Activated CD4-positive, alpha-beta T cell treated with anti-CD3 and anti-CD28 coated beads for 4 hours (primary cell): Measurements from ENCODE around the gene MRPS22.
"Not testable (repeated sequence)": the region's sequence is repeated elsewhere in the genome, so short reads cannot be mapped to it uniquely, and the experiment has no call there.

Experiments
- DNase-seq, 2 donors: peaks; one replicate each; pipeline ENCODE4 v3.0.0-alpha.2; 2020

The MRPS22 gene

GRCh38 chr3:139312959-139313358 is 30.9 kb upstream of the MRPS22 start:
- no peak for DNase-seq

- DNase-seq = no peak
Observed at GRCh38 chr3:139313921-139314320, 29.9 kb upstream of the MRPS22 start.

- no peak for DNase-seq
Observed at GRCh38 chr3:139317215-139317614, 26.6 kb upstream of the MRPS22 start.

DNA sequence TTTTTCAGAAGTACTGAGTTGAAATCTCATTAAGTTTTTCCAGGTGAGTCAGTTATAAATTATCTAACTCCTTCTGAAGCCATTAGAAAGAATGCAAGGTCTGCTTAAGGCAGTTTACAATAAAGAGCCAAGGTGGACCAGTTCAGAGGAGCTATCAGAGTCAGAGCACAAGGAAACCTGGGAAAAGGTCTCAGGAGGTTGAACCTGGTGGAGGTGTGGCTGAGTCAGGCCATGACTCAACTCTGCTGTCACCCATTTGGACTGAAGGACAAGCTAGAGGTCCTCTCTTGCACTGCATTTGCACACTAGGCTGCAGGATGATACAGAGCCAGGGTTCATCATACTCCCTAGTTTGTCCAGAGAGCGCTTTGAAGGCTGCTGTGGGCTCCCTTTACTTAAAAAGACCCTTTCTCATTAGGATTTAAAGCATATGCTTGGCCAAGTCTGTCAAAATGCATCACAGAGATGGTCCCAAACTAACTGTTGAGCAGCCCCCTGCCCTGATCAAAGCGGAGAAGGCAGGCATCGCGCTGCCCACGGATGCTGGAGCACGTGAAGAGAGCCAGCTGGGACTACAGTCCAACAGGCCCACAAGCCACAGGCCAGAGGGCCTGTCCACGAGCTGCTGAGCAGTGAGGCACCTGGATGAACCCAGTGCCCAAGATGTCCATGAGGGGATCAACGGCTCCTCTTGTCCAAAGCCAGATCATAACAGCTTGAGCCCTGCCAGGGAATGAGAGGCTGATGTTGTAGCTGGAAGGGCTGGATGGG is 26.0 kb upstream of the MRPS22 start:
- DNase-seq = no peak

DNA sequence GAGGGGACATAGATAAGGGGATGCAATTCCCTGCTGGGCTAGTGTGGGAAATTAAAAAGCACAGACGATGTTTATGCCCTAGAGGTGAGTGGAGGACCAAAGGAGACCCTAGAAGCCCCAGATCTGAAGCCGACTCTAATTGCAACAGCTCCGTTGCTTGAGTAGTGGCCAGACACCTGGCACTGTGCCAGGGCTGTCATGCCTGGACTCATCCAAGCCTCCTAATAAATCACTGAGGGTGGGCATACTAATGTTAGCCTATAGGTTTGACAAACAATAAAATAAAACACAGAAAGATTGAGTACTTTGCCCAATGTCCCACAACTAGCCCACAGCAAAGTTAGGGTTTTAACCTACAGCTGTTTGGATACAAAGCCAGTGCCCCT is 25.4 kb upstream of the MRPS22 start:
- no peak for DNase-seq

DNA sequence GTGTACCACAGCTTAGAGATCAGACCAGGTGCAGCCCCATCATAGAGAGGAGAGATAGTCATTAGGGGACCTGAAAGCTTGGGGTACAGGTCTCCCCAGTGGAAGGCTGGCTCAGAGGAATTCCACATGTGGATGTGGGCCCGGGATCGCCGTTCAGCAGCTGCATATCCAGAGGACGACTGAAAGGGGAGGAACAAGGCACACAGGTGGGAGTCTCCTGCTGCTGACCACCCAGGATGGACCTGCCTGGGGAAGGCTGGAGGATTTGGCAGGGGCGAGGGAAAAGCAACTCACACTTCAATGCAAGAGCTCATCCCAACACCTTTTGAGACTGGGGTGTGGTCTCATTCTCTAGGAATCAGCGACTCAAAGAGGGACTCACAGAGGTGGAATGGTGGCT is 25.0 kb upstream of the MRPS22 start:
- no peak for DNase-seq

DNA sequence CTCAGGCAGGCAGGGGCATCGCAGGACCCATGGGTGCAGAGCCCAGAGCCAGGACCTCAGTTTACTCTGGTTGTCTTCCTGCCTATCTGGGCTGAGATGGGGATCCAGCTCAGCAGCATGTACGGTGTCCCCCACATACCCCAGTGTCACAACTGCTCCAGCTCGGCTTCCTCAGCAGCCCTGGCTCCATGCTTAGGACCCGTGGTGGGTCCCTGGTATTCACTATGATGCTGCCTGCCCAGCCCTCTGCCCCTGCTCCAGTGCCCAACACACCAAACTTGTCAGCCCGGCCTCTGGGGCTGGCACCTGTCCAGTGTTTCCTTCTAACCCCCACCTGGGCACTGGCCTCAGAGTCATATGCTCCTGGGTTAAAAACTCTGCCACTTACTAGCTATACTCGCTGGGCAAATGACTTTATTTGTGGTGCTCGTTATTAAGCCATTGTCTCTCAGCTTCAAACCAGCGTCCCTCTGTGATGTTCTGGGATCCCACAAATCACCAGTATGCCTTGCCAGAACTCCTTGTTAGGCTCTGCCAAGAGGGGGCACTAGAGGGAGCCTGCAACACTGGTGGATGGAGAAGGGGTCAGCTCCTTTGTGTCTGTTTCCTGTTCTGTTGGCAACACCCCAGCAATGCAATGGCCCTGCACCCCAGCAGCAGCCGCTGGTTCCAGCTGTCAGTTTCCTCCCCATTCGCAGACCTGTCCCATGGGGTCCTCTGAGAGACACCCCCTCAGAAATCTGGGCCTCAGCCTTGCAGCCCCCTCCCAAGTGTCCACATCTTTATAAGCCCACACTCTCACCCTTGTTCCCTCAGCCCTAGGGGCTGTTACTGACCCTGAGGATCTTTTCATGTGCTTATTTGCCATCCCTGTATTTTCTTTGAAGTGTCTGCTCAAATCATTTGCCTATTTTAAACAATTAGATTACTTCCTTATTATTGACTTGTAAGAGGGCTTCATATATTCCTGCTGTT is 24.1 kb upstream of the MRPS22 start:
- DNase-seq = no peak

DNA sequence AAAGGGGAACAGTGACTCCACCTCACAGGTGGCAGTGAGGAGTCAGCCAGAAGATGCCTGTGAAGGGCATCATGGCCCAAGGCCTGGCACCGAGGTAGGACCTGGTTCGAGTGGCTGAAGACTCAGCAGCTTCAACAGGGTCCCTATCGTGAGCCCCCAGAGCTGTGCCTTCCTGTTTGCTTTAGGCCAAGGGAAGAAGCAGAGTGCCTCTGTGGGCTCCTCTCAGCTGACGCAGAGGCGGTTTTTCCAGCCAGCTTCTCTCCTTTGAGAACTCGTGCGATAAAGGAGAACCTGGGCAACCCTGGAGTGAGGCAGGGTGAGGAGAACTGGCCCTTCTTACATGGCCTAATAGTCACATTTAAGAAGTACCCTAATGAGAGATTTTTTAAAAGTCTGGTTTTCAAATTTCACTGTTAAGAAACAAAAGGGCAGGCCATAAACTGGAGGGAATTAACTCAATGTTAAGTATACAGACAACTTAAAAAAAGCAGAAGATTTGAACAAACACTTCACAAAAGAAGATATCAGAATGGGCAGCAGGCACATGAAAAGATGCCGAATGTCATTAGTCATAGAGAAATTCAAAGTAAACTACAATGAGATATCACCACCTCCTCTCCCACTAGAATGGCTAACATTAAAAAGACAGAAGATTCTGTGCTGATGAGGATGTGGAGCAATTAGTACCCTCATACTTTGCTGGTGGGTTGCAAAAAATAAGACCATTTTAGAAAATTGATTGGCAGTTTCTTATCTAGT is 23.1 kb upstream of the MRPS22 start:
- DNase-seq = no peak

- DNase-seq = no peak
Observed at GRCh38 chr3:139322346-139322745, 21.5 kb upstream of the MRPS22 start.

DNA sequence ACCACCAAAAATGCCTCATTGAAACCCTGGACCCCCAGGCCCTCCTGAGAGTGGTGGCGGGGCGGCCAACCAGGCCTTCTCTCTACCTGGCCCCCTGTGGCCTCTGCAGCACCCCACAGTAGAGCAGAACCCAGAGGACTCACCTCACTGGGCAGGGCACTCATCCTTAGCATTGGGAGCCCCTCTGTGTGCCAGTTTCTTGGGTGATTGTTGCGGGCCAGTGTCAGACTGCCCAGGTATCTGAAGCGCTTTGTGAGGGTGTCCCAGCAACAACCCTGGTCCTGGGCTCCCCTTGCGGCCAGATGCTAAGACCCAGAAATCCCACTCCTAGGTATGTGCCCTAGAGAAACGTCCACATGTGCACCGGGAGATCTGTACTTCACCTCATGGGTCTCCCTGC is 20.7 kb upstream of the MRPS22 start:
- DNase-seq = no peak

GRCh38 chr3:139324456-139324855 is 19.4 kb upstream of the MRPS22 start:
- DNase-seq = no peak

GRCh38 chr3:139325551-139325950 is 18.3 kb upstream of the MRPS22 start:
- no peak for DNase-seq

GRCh38 chr3:139326131-139326530 is 17.7 kb upstream of the MRPS22 start:
- DNase-seq = no peak

GRCh38 chr3:139326707-139327106 is 17.1 kb upstream of the MRPS22 start:
- DNase-seq = no peak

GRCh38 chr3:139327231-139327630 is 16.6 kb upstream of the MRPS22 start:
- no peak for DNase-seq

DNA sequence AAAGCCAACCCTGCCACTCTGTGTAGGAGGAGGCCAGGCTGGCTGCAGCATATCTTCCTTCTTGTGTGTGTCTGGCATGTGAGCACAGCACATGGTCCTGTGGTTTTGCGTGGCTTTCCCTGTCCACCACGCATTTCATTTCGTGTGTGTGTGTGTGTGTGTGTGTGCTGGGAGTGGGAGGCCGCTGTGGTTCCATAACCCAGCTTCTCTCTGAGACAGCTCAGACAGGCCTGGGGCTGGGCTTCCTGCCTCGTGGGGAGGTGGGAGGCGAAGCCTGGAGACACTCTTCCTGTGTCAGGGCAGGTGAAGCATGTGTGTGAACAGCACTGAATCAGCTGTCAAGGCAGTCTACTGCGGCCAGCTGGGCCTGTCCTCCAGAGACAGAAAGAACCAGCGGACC is 16.0 kb upstream of the MRPS22 start:
- no peak for DNase-seq

- DNase-seq = no peak
Observed at GRCh38 chr3:139328356-139328755, 15.5 kb upstream of the MRPS22 start.

- peak; percentile 75 to 79 for DNase-seq
Observed at GRCh38 chr3:139329364-139329850, 14.4 kb upstream of the MRPS22 start.

- no peak for DNase-seq
Observed at GRCh38 chr3:139332092-139332491, 11.7 kb upstream of the MRPS22 start.

DNA sequence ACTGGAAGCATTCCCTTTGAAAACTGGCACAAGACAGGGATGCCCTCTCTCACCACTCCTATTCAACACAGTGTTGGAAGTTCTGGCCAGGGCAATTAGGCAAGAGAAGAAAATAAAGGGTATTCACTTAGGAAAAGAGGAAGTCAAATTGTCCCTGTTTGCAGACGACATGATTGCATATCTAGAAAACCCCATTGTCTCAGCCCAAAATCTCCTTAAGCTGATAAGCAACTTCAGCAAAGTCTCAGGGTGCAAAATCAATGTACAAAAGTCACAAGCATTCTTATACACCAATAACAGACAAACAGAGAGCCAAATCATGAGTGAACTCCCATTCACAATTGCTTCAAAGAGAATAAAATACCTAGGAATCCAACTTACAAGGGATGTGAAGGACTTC is 9.1 kb upstream of the MRPS22 start:
- not testable (repeated sequence) for DNase-seq

GRCh38 chr3:139338405-139338804 is 5.4 kb upstream of the MRPS22 start:
- DNase-seq = no peak

DNA sequence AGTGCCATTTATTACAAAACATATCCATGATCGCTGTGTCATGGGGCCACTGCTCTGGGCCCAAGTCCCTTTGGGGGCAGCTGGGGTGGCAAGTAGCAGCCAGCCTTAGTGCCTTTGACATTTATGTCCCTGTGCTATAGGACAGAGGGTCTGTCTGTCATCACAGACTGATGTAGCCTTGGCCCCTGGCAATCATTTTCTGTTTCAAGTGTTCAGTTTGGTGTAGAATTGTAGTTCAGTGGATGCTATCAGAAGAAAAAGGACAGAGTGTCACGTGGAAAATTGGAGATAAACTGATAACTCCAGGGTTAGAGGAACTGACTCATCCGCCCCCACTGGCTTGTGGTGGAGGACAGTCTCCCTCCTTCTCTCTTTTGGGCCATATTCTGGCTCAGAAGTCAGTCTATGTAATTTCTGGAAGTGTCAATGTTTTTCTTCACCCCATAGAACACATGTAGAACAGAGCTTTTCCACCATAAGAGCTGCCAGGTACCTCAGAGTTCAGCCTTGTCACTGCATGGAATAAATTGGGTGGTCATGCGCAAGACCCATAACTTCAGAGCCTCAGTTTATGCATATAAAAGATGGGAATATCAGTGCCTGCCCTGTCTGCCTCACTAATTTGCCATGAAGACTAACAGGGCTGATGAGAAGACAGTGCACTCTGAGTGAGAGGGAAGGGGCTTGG is 4.5 kb upstream of the MRPS22 start:
- no peak for DNase-seq

DNA sequence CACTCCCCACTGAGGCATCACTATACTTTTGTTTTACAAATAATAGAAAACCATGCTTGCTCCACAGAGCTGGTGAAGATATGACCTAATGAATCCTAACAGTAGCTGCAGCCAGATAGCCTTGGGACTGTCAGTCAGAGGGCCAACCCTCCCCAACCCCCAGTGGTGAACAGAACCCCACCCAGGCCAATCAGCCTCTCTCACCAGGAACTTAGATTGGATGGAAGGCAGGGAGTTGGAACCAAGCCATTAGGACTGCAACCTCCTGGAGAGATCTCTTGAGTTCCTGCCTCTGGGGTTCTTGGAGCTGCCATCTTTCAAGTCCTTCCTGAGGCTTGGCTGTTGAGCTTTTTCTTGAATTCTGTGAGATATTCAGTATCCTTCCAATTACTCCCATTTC is 3.0 kb upstream of the MRPS22 start:
- DNase-seq = no peak
